NCI-H2227 (cell line): Measurements from ENCODE around the gene SYNJ1.
"Not testable (repeated sequence)": the region's sequence is repeated elsewhere in the genome, so short reads cannot be mapped to it uniquely, and the experiment has no call there.

Experiments used
- DNase-seq: peaks from one replicate; lab custom pipeline; 2025; ENCODE audit not compliant: unreplicated experiment; lab: John Stamatoyannopoulos, UW

Gene SYNJ1, protein sequence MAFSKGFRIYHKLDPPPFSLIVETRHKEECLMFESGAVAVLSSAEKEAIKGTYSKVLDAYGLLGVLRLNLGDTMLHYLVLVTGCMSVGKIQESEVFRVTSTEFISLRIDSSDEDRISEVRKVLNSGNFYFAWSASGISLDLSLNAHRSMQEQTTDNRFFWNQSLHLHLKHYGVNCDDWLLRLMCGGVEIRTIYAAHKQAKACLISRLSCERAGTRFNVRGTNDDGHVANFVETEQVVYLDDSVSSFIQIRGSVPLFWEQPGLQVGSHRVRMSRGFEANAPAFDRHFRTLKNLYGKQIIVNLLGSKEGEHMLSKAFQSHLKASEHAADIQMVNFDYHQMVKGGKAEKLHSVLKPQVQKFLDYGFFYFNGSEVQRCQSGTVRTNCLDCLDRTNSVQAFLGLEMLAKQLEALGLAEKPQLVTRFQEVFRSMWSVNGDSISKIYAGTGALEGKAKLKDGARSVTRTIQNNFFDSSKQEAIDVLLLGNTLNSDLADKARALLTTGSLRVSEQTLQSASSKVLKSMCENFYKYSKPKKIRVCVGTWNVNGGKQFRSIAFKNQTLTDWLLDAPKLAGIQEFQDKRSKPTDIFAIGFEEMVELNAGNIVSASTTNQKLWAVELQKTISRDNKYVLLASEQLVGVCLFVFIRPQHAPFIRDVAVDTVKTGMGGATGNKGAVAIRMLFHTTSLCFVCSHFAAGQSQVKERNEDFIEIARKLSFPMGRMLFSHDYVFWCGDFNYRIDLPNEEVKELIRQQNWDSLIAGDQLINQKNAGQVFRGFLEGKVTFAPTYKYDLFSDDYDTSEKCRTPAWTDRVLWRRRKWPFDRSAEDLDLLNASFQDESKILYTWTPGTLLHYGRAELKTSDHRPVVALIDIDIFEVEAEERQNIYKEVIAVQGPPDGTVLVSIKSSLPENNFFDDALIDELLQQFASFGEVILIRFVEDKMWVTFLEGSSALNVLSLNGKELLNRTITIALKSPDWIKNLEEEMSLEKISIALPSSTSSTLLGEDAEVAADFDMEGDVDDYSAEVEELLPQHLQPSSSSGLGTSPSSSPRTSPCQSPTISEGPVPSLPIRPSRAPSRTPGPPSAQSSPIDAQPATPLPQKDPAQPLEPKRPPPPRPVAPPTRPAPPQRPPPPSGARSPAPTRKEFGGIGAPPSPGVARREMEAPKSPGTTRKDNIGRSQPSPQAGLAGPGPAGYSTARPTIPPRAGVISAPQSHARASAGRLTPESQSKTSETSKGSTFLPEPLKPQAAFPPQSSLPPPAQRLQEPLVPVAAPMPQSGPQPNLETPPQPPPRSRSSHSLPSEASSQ (N-terminal part only)

DNA sequence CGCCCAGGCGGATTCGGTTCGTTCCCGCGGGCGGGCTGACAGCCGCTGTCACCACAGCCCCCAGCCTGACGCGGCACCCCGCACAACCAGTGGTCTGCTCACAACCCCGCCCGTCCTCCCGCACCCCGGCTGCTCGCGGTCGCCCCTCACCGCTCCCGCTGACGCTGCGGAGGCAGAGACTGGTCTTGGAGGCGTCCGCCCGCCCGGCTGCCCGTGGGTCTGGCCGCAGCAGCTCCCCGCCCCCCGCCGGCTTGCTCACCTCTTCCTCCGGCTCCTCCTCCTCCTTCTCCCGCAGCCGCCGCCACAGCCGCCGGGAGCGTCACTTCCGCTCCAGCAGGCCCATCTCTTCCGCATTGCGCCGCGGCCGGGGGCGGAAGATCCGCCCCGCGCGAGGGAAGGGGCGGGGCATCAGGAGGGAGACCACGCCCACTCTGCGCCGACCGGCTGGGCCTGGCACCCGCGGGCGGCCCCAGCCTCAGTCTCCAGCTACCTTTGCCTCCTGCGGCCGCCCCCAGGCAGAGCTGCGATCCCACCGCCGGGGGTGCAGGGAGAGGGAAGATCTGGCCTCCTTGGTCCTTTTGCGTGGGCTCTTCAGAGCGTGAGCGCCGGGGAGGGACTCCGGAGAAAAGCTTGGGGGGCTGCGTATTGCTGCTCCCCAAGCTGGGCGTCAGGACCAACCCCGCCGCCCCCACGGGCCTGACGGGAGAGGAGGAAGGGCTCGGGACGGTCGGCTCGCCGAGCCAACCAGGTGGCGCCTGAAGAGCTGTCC is at the start of gene SYNJ1:
Gene SYNJ1 (minus strand): TSS at position 327 of the 769 bp plus-strand sequence. CDS start 1,118 bp downstream, outside the sequence.
- peak; percentile 96 for DNase-seq

DNA sequence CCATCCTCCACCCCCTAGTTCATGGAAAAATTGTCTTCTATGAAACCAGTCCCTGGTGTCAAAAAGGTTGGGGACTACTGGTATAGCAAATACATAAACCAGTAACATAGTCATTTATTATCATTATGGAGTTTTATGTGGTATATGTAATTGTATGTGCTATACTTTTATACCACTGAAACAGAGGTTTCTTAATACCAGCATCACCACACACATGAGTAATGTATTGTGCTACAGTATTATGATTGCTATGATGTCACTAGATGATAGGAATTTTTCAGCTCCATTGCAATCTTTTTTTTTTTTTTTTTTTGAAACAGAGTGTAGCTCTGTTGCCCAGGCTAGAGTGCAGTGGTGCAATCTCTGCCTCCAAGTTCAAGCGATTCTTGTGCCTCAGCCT is 49.5 kb upstream of the SYNJ1 start:
- no peak for DNase-seq

GRCh38 chr21:32776743-32777142 is 48.9 kb upstream of the SYNJ1 start:
- no peak for DNase-seq

- not testable (repeated sequence) for DNase-seq
Observed at GRCh38 chr21:32773048-32773344, 45.2 kb upstream of the SYNJ1 start.

DNA sequence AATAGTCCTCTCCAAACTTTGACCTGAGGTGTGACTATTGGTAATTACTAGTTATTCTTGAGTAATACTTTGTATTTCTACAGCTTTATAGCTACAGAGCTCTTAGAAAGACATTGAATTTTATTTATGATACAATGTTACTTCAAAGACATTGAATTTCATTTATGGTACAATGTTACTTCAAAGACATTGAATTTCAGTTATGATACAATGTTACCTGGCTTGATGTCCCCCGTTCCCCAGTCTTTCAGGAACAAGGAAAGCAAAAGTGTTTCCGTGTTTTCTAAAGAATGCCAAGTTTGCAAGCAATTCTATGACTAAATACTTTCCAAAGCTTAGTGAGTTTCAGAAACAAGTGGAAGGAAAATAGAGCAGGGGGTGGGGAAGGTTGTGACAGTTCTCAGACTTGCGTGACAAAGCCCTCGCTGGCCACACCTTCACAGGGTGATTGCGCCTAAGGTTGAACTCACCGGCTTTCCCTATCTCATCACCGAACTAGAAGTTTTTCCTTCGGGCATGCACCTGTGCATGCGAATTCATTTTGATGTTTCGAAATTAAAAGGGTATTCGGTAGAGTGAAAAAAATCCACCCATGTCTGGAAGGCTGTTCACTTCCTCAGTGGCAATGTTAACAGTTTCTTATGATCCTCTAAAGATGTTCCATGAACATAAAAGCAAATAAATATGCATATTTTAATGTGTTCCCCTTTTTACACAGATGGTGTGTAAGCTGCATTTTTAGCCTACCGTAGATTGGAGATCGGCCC is 44.7 kb upstream of the SYNJ1 start:
- DNase-seq, result peak; percentile 37

DNA sequence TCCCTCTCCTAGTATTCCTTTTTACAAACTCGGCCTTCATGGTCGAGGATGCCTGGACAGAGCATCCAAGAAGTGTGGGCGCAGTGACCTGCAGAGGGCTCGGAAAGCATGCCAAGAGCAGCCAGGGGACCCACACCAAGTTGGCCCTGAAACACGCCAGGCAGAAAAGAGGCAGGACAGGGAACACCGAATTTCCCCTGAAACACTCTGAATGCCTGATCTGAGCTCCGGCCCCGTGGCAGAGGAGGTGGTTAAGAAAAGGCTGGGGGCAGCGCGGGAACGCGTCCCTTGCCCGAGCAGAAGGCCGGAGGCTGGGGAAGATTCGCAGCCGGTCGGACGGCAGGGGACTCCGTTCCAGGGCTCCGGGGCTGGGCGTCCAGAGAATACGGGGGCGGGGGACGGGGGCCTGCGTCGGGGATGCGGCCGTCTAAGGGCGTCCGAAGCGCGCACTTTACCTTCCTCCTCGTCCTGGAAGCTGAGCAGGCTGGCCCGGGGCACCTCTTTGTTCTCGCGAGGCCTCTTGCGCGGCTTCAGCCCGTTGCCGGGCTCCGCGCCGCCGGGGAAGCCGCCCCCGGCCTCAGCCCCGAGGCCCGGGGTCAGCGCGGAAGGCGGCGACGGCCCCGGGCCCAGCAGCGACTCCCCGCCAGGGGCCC is 43.2 kb upstream of the SYNJ1 start:
- DNase-seq, result peak; percentile 76

GRCh38 chr21:32768530-32768929 is 40.7 kb upstream of the SYNJ1 start:
- DNase-seq, result peak; percentile 3

DNA sequence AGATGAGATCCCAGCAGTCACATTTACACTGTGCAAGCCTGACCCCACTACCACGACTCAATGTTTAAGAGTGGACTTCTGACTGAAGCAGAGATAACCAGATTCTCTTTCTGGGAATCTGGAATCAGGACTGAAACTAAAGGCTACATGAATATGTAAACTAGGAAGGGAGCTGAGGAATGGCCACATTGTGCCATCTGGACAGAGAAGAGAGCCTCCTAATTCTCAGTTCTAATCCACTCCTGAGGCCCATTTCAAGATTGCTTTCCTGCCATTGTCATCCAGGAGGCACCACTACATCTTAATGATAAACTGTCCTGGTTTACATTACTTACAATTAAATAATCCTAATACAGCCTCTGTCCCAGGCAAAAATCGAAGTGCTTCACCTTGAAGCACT is 37.2 kb upstream of the SYNJ1 start:
- DNase-seq, result no peak

GRCh38 chr21:32764186-32764585 is 36.4 kb upstream of the SYNJ1 start:
- DNase-seq, result no peak

GRCh38 chr21:32757804-32758203 is 30.0 kb upstream of the SYNJ1 start:
- no peak for DNase-seq

GRCh38 chr21:32756096-32756495 is 28.3 kb upstream of the SYNJ1 start:
- DNase-seq, result no peak

- no peak for DNase-seq
Observed at GRCh38 chr21:32753818-32754585, 26.2 kb upstream of the SYNJ1 start.

DNA sequence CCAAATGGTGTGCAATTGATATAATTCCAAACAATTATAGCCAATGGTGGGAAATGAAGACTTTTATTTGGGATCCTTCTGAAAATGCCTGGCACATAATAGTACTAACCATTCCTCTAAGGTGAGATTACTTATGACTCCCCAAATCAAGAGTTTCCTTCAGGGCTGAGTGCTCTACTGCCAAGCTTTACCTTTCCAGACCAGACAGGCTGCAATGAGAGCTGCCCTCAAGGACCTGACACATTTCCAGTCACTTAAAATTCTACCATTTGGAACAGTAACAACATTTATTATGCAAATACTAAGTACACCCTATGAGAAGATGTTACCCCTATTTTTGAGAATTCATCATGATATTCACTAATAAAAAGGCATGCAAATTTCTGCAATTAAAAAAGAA is 22.6 kb upstream of the SYNJ1 start:
- DNase-seq, result no peak

DNA sequence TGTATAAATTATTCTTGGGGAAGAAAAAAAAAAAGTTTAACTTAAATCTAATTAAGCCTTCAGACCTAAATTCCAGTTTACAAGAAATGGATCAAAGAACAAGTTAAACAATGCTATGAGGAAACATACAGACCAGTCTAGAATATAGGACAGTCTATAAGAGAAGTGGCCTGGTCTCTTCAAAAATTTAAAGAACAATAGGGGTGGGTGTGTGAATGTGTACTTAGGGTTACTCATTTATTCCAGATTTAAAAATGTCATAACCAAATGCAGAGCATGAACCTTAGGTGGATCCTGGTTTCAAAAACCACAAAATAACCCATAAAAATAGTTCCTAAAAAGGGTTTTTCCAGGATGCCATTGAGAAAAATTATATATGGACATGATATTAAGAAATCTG is 21.8 kb upstream of the SYNJ1 start:
- DNase-seq, result no peak

- no peak for DNase-seq
Observed at GRCh38 chr21:32748529-32748928, 20.7 kb upstream of the SYNJ1 start.

DNA sequence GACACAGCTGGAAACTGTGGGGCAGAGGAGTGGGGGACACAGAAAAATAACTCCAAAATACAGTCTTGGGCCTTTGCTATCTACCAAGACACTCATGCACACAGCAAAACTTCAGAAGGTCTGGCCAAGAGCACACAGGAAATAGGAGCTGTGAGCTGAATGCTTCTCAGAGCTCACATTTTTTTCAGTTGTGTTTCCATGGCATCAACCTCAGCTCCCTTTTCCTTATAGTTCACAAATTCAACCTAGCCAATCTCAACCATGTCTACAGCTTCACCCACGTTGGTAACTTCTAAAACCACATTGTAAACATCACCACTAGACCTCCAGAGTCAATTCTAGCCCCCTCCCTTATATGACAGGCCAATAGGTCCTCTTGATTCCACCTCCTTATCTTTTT is 19.6 kb upstream of the SYNJ1 start:
- DNase-seq, result no peak

- not testable (repeated sequence) for DNase-seq
Observed at GRCh38 chr21:32746711-32747110, 18.9 kb upstream of the SYNJ1 start.

- DNase-seq, result no peak
Observed at GRCh38 chr21:32742396-32742795, 14.6 kb upstream of the SYNJ1 start.

DNA sequence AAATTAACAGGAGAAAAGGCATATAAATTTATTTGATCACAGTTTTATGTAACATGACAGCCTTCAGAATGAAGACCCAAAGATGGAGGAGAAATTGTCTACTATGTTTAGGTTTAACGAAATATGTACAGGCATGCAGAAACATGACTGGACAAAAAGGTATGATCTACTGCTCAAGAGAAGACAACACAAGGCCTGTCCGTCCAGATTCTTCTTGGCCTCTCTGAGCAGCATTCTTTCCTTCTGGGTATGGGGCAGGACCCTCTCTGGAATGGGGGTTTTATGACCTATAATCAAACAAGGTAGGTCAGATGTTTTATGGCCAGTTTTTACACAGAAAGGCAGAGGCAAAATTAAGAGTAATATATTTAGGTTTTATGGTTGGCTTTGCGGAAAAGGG is 13.5 kb upstream of the SYNJ1 start:
- no peak for DNase-seq
